Lower leg skin (tissue), 4 donors: Measurements from ENCODE around the gene STX11. TPM values are rescaled to one million over a fixed set of nuclear protein-coding genes. Genes with fewer than 3 reads are reported as not detected.

Experiments used
- DNase-seq, 2 donors: peaks; one replicate each; pipeline ENCODE4 v3.0.0-alpha.2; 2019; ENCODE audit warnings: low spot score in 2 of 2
- H3K4me3 ChIP-seq: fragments of 200-600 bp; sonication (generic); 2 replicates; pipeline ENCODE4 v1.5.1; 2017; ENCODE audit warnings: mild to moderate bottlenecking, low read depth; ENCODE audit not compliant: poor library complexity, severe bottlenecking
- CTCF ChIP-seq, 3 donors: fragments of 450-650 bp; IDR thresholded peaks; one replicate each; pipeline ENCODE4 v1.5.1; 2016; ENCODE audit warnings: antibody characterized with exemption in 3 of 3, mild to moderate bottlenecking in 3 of 3, moderate library complexity in 2 of 3
- POLR2A ChIP-seq, 2 donors: fragments of 450-650 bp; IDR thresholded peaks; one replicate each; pipeline ENCODE4 v1.6.1; 2016 to 2017; ENCODE audit warnings: antibody characterized with exemption in 2 of 2, mild to moderate bottlenecking in 1 of 2, moderate library complexity in 1 of 2
- WGBS, 2 donors: methylation state at CpG; one replicate each; pipeline ENCODE4 v1.1.5; 2018; 5-methylcytosine and 5-hydroxymethylcytosine counted together
- intact Hi-C: fragments of 100-400 bp; cut with DNase I; formaldehyde crosslinking; loops from one replicate; pipeline ENCODE4 v1.15.0; 2023; ENCODE audit warnings: low total_unique reads
- total RNA-seq, 4 donors: library from RNA; depleted of rRNA; stranded (reverse); fragments of >200 nt; gene quantifications; one replicate each; pipeline ENCODE4 v1.1.0, GENCODE V29; 2016

Gene STX11
- total RNA-seq, 4 donors from 2014 or later: 14.4 to 34.3 (median 19.3) TPM

DNA sequence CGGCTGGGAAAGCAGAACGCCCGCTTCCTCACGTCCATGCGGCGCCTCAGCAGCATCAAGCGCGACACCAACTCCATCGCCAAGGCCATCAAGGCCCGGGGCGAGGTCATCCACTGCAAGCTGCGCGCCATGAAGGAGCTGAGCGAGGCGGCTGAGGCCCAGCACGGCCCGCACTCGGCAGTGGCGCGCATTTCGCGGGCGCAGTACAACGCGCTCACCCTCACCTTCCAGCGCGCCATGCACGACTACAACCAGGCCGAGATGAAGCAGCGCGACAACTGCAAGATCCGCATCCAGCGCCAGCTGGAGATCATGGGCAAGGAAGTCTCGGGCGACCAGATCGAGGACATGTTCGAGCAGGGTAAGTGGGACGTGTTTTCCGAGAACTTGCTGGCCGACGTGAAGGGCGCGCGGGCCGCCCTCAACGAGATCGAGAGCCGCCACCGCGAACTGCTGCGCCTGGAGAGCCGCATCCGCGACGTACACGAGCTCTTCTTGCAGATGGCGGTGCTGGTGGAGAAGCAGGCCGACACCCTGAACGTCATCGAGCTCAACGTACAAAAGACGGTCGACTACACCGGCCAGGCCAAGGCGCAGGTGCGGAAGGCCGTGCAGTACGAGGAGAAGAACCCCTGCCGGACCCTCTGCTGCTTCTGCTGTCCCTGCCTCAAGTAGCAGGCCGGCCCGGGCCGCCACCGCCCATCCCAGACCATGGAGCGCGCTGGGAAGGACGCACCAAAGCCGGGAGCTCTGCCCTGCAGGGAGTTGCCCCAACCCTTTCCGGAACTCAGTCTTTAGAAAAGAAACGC, 36.7 kb downstream of the STX11 start:
- H3K4me3 ChIP-seq: no peak overlapping the region
- intact Hi-C loops: no loop called here
- 85 to 88% methylated on average over 79 of the region's 79 CpGs for WGBS, 2 donors
- no peak for TF ChIP-seq POLR2A (IDR thresholded peaks at IDR 0.05)
- no peak for DNase-seq

DNA sequence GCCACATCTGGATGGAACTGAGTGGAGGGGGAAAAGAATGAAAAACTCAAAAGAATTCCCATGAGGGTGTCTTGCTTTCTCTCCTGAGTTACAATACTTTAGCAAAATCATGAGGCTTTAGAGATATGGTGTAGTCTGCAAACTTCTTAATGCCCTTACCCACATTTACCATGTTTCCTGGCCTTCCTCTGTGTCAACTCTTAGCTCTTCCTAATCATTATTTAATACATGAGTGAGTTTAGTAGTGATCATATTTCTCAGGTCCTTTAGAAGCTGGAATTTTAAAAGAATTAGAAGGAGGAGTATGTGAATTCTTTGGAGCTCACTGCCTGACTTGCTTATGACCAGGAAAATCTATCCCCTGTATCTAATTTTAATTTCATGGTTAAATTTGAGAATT, 39.0 kb downstream of the STX11 start:
- intact Hi-C loops: no loop called here
- no peak overlapping the region for H3K4me3 ChIP-seq
- DNase-seq: no peak
- TF ChIP-seq POLR2A (IDR thresholded peaks at IDR 0.05): no peak
- TF ChIP-seq CTCF (IDR thresholded peaks at IDR 0.05): no peak

DNA sequence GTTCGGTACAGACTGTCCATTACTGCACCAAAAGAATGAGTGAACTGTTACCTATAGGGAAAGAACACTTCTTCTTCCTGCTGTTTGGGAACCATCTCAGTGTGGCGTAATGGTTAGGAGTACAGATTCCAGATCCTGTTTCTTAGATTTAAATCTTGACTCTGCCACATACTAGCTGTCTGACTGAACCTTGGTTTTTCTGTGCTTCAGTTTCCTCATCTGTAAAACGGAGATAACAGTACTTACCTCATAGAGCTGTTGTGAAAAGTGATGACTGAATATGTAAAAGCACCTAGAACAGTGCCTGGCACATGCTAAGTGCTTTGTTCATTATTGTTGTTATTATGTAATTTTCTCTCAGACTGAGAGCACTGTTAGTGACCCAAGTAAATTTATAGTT, 39.8 kb downstream of the STX11 start:
- intact Hi-C loops: no loop called here
- WGBS, 2 donors: 89 to 90% methylated on average over 3 of the region's 3 CpGs
- TF ChIP-seq CTCF (IDR thresholded peaks at IDR 0.05): no peak
- TF ChIP-seq POLR2A (IDR thresholded peaks at IDR 0.05): no peak
- H3K4me3 ChIP-seq: no peak overlapping the region
- no peak for DNase-seq

DNA sequence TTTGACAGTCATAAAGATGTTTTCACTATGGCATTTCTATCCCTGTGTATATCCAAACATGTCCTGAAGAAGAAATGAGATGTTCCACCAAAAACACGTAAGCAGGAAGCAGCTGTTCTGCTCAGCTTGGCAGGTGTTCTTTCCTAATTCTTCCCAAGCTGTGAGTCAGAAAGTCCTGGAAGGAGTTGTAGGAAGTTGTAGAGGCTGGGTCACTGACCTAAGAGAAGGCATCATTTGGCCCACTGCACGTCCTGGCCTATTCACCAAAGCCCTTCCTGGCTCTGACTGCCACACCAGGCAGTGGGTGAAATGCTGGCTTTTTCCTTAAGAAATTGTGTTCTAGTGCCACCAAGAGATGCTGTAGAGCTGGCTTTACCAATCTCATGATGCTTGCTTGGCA, 40.3 kb downstream of the STX11 start:
- 16 to 27% methylated on average over 2 of the region's 2 CpGs for WGBS, 2 donors
- intact Hi-C loops: no loop called here
- no peak for DNase-seq
- TF ChIP-seq CTCF (IDR thresholded peaks at IDR 0.05) (no peak), POLR2A (IDR thresholded peaks at IDR 0.05) (no peak)
- H3K4me3 ChIP-seq: no peak overlapping the region

- DNase-seq: no peak
- WGBS, 2 donors: 91 to 94% methylated on average over 2 of the region's 2 CpGs
- no peak overlapping the region for H3K4me3 ChIP-seq
- intact Hi-C loops: no loop called here
- TF ChIP-seq CTCF (IDR thresholded peaks at IDR 0.05): no peak
- TF ChIP-seq POLR2A (IDR thresholded peaks at IDR 0.05): no peak
Observed at GRCh38 chr6:144193181-144193580, 42.9 kb downstream of the STX11 start.

DNA sequence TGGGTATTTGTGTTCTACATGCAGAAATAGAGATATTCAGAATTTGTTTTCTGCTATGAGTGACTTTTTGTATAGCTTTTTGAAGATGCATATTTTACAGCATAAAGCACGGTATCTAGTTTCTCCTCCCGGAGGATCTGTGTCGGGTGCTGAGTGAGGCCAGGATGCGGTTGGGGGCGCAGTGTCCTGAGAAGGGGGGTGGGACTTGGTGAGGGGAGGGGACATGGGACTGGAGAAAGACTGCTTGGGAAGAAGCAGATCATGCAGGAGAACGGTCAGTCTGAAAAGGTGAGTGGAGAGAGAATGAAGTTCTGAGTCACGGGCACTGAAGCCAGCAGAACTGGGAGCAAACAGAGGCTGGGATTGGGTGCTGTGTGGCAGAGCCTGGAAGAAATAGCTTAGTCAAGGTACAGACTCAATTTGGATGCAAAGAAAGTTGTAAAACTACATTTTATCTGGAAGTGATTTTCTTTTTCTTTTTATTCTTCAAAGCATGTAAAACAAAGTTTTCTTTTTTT, 44.0 kb downstream of the STX11 start:
- DNase-seq: no peak
- 65 to 77% methylated on average over 7 of the region's 7 CpGs for WGBS, 2 donors
- no peak for TF ChIP-seq CTCF (IDR thresholded peaks at IDR 0.05)
- no peak for TF ChIP-seq POLR2A (IDR thresholded peaks at IDR 0.05)
- H3K4me3 ChIP-seq: no peak overlapping the region
- intact Hi-C loops: no loop called here
